Measurements from ENCODE around the gene TTC7B.

TTC7B gene

DNA sequence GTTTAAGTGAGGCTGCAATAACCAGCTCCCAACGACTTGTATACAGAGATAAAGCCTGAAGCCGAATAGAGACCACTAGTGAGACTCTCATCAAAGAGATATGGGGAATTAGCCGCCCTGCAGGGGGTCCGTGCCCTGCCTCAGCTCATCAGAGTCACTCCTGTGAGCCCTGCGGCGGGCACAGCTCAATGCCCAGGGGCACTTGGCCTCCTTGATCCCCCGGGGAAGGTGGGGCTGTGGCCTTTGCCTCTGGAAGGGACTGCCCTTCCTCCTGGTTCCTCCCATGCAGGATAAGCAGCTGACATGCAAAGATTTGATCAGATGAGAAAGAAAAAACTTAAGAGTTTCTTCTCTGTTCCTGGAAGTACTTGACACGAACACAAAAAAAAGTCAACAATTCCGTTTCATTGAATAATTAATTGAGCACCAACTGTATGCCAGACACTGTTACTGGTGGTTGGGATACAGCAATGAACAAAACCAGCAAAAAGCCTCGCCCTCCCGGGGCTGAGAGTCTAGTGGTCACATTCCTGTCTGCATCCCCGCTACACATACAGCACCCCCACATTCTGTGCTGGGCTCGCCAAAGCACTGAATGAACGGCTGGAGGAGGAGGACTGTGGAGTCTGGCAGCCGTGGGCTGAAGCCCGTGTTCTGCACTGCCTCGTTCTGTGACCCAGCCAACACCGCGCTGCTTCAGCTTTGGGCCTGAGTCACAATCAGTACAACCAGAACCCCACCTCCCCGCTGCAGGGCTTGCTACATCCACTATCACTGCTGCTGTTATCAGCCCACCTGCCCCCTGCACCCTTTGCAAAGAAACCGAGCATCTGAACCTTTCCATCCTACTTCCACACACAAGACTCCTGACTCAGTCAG, 10.3 kb downstream of the TTC7B start:
- DNase-seq (ENCODE audit: low read depth): no peak

DNA sequence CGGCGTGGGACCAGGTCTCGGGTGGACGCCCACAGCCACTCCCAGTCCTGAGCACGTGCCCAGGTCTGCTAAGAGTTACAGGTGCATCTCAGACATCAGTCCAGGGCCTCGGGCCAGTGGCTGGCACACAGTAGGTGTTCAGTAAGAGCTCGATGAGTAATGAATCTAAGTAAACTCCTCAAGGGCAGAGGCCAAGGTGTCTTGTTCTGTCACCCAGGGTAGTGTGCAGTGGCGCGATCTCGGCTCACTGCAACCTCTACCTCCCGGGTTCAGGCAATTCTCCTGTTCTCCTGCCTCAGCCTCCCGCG, 11.2 kb downstream of the TTC7B start:
- DNase-seq (ENCODE audit: low read depth): no peak

DNA sequence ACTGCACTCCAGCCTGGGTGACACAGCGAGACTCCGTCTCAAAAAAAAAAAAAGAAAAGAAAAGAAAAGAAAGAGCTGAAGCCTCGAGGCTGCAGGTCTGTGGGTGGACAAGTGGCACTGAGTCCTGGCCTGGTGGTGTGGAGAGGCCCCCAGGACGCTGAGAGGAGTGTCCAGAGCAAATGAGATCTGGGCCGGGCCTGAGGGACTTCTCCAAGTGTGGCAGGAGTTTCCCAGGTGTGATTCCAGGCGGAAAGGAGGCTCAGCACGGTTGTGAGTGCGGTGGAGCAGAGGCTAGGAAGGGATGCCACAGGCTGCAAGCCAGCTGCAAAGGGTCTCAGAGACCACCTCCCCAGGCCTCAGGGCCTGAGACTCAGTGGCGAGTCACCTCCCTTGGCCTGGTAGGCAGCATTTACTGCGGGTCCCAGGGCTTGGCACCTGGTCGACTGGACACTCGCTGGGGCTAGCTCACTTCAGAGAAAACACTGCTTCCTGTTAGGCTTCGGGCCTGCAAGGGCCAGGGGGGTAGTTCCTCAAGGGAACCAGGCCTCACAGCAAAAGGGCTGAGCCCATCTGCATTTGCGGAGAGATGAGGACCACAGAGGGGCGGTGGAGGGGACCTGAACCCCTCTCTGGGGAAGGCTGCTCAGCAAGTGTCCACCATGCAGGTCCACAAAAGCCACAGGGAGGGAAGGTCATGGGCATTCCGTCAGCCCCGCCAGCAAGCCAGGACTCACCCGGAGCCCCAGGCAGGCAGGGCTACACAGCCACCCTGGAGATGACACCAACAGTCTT, 11.7 kb downstream of the TTC7B start:
- no peak for DNase-seq (ENCODE audit: low read depth)

DNA sequence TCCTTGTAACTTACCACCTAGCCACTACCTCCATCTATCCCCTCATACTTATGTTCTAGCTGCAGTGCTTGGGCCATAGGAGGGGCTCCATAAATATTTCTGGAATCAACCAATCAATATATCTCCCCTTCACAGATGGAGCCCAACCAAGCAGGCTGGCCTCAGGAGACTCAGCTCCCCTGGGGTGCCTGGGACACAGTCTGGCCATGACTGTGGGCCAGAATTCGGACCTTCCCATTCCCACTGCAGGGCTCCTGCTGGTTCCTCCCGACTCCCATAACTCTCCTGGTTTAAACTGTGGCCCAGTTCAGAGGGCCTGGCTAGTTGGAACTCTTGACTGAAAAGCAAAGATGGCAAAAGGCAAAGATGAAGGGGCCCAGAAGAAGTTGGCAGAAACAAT, 13.0 kb downstream of the TTC7B start:
- no peak for DNase-seq (ENCODE audit: low read depth)

DNA sequence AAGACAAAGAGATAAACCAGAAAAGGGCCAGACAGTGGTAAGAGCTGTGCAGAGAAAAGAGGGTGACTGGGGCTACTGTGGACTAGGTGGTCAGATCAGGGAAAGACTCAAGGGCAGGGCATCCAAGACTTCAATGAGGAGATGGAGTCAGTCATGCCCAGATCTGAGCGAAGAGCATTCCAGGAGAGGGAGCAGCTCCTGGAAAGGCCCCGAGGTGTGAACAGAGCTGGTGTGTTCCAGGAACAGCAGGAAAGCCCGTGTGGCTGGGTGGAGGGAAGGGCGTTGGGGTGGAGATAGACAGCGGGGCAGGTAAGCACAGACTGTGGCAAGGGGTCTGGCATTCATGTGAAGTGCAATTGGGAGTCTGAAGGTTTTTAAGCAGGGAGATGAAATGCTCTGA, 16.8 kb downstream of the TTC7B start:
- no peak for DNase-seq (ENCODE audit: low read depth)

DNA sequence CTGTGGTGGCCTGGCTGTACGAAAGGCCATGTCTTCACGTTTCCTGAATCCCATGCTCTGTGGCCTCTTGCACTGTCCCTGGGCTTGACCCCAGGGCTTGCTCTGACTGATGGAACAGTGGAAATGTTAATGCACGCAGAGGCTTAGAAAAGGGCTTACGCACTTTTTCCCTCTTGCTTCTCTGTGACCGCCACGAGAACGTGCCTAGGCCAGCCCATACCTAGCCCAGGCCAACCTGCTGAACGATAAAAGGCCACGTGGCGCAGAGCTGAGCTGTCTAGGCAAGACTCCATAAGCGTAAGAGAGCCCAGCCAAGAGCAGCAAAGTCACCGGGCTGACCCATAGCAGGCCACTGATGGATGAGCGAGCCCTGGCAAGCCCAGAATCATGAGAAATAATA, 18.3 kb downstream of the TTC7B start:
- no peak for DNase-seq (ENCODE audit: low read depth)

DNA sequence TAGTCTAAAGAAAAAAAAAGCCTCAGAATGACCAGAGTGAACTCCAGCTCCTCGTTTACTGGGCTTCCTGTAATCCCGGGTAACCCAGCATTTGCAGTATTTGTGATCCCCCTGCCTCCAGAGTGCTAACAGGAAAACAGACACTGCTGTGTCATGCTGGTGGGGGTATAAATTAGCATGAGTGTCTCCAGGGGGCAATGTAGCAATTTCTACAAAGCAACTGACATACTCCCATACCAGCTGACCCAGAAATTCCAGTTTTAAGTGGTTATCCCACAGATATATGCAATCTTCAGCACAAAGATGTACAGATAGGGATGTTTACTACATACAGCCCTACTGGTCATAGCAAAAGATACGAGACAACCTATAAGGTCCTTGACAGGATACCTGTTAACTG, 18.8 kb downstream of the TTC7B start:
- no peak for DNase-seq (ENCODE audit: low read depth)

DNA sequence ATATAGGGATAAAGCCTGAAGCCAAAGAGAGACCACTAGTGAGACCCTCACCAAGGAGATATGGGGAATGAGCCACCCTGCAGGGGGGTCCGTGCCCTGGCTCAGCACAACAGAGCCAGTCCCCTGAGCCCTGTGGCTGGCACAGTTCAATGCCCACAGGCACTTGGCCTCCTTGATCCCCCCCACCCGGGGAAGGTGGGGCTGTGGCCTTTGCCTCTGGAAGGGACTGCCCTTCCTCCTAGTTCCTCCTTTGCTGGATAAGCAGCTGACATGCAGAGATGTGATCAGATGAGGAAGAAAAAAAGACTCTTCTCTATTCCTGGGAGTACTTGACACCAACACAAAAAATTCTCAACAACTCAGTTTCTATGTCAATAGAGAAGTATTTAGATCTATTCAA, 19.9 kb downstream of the TTC7B start:
- DNase-seq (ENCODE audit: low read depth): no peak

DNA sequence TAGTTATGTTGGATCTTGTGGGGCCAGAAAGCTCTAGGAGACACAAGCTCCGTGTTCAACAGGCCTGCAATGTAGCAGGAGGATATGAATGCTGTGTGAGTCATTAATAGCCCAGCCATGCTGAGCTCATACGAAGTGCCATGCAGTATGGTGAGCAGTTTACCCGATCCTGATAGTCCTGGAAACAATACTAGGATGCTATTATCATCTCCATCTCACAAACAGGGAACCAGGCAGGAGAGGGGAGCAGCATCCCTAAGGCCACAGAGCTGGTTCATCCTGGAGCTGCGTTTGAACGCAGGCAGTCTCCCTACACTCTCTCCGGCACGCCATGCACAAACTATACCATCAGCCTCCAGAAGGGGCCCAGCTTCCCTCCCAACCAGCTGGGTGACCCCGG, 20.5 kb downstream of the TTC7B start:
- DNase-seq (ENCODE audit: low read depth): peak; percentile 71

DNA sequence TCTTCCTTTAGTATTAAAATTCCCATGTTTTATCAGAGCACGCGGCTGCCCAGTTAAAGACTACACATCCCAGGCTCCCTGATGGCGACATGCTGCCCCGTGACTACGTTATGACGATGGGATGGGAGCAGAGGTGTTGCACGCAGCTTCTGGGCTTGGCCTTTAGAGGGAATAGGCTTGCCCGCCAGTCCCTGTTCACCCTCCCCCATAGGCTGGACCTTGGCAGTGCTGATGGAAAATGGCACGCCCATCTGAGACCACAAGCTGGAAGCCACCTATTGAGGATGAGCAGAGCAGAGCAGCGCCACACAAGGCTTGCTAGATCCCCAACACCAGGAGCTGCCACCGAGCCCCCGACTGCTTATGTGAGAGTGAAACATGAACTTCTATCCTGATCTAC, 24.7 kb downstream of the TTC7B start:
- no peak for DNase-seq (ENCODE audit: low read depth)

DNA sequence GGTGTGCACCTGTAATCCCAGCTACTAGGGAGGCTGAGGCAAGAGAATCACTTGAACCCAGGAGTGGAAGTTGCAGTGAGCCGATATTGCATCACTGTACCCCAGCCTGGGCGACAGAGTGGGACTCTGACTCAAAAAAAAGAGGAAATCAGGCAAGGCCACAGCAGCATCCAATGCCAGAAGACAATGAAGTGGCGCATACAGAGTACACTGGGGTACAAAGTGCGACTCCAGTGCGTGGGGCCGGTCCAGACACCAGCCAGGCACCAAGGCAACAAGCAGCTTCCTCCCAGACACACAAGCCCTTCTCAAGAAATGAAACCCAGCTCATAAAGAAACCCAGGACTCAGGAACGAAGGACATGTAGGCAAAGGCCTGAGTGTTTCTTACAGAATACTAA, 28.2 kb downstream of the TTC7B start:
- no peak for DNase-seq (ENCODE audit: low read depth)

DNA sequence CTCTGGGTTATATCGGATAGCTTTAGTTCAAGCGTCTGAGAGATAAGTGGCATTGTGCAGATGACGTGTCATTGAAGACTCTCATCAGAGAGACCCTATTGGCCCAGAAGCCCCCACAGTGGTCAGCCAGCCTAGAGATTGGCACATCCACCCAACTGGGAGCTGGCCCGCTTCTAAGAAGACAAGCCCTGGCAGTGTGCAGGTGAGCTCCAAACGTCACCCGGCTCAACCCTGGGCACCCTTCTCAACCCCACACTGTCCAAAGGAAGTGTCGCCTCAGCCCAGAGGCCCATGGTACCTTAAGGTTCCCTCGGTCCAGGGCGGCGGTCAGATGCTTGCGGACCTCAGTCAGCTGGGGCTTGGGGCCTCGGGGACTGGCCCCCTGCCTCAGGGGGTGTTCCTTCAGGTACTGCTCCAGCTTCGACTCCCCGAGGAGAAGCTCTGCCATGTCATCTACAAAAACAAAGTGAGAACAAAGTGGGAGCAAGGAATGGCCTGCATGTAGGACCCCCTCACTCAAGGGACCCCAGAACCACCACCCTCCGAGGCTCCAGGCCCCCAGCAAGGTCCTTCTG, 30.3 kb downstream of the TTC7B start:
- no peak for DNase-seq (ENCODE audit: low read depth)

DNA sequence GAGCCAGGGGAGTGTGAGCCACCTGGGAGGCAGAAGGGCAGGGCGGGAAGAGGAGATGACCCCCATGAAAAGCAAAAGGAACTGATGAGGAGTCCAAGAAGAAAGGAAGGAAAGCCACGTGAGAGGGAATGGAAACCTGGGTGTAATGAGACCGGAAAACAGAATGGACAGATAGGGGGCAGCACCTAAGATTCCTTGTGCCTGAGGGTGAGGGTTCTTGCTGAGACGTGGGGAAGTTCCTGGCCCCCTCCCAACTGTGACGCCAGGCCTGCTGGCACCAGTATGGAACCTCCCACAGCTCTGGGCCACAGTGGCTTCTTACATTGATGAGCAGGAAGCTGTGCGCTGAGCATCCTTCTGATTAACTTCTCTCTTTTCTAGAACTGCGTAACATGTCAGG, 30.8 kb downstream of the TTC7B start:
- no peak for DNase-seq (ENCODE audit: low read depth)

DNA sequence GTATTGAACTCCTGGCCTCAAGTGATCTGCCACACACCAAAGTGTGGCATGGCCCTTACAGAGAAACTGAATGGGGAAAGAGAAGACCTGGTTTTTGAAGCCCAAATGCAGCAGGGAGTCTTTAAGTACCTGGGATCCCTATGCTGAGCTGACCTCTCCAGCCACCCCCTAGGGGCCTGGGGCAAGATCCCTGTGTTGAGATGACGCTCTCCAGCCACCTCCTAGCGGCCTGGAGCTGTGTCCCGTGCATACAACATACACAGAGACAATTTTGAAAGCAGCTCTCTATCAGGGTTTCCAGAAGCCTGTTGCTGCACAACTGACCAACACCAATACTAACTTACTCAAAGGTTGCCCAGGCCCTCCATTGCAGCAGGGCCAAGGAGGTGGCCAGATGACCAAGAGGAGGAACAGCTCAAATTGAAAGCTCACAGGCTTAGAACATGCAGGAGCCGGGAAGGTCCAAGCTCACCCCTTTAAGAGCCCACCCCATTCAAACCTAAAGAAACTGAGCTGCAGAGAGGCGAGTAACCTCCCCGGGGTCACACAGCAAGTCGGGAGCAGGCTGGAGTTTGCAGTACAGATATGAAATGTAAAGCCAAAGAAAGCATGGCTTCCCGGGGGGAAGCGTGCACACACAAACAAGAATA, 31.5 kb downstream of the TTC7B start:
- DNase-seq (ENCODE audit: low read depth): no peak

DNA sequence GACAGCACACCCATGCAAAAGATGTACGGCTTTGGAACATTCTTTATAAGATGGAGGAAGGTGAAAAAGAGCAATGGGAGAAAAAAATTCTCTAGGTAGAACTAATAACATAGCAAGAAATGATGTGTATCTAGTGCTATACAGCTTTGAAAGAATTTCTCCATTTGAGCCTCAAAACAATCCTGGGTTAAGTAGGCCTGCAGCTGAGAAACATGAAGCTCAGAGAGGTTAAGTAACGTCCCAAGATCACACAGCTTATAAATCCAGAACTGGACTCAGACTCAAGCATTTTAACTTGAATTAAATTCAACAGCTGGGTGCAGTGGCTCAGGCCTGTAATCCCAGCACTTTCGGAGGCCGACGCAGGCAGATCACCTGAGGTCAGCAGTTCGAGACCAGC, 32.9 kb downstream of the TTC7B start:
- DNase-seq (ENCODE audit: low read depth): no peak

DNA sequence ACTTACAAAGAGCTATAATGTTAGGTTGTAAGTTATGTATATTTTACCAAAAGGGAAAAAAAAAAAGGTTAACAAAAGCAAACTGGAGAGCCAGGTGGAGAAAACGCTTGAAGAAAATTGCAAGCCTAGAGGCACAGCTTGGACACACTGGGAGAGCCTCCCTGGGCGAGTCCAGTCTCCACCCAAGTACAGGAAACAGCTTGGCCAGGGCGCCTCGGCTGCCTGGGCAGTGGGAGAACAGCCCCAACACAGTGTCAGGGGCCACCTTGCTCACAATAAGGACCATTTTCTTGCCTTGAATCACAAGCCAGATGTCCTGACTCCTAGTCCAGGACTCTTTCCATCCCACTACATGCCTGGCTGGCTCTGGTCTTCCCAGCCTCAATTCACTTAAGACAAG, 33.3 kb downstream of the TTC7B start:
- DNase-seq (ENCODE audit: low read depth): no peak

DNA sequence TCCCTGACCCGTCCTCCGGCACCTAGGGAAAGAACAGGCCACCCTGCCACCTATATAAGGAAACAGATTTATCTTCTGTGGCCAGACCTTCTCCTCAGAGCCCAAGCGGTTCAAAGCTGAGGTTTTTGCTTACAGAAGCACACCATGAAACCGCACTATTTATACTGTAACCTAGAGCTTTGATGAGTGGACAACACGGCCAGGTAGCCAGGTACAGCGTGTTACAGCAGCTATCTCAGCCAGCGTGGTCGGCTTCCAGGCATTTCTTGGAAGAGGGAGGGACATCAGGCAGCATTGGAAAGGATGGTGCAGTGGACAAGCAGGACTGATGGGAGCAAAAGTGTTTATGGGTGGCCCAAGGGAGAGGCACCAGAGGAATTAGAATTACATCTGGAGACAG, 34.4 kb downstream of the TTC7B start:
- DNase-seq (ENCODE audit: low read depth): no peak

DNA sequence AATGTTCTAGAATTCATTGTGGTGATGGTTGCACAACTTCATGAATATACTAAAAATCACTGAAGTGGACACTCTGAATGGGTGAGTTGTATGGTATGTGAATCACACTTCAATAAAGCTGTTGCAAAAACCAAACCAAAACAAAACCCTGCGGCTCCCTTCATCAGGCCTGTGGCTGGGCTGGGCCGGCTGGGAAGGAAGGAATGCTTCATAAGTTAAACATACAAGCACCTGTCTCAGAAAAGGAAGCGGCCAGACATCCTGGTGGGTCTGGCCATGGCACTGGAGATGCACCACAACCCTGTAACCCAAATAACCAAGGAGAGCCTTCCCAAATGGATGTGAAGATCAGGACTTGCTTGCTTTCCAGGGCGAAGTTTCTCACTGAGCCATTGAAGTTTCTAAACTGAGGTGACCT, 34.9 kb downstream of the TTC7B start:
- peak; percentile 74 for DNase-seq (ENCODE audit: low read depth)

DNA sequence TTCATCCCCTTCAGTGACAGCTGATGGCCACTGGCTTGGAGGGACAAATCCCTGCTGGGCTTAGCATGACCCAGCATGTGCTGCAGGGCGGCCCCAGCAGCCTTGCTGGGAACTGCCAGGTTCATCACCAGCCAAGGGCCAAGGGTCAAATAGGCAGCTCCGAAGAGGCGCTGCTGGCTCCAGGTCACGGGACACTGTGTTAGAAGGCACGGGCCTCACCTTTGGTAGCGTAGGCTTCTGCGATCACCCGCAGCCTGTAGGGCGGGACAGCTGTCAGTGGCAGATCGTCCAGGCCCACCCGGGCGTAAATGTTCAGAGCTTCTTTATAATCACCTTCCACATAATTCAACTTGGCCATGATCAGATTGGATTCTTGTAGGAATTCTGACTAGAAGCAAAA, 35.7 kb downstream of the TTC7B start:
- DNase-seq (ENCODE audit: low read depth): no peak

DNA sequence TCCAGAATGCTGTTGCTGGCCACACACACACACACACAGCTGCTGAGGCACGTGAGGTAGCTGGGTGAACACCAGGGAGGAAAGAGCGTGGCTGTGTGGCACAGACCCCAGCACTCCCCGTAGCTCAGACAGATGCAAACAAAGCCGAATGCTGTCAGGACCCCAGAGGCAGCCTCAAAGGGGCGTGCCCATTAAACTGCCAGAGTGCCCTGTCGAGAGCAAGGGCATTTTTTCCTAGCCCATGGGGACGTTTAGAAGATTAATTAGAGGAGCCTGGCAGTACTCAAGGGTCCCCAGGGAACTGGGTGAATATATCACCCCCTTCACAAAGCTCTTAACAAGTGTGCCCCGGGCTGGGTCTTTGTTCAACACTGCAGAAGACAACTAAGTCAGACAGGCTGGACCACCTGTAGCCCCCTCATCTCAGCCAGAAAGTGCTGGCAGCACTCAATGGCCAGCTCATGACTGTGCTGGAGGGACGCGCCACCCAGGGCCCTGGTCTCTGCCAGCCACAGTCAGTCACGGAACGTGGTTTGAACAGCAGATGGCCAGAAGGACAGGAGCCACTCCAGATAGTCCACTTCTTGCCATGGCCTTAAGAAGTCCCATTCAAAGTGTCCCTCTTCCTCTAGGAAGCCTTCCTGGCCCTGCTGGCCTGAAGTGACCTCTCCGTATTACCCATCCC, 37.5 kb downstream of the TTC7B start:
- DNase-seq (ENCODE audit: low read depth): no peak

DNA sequence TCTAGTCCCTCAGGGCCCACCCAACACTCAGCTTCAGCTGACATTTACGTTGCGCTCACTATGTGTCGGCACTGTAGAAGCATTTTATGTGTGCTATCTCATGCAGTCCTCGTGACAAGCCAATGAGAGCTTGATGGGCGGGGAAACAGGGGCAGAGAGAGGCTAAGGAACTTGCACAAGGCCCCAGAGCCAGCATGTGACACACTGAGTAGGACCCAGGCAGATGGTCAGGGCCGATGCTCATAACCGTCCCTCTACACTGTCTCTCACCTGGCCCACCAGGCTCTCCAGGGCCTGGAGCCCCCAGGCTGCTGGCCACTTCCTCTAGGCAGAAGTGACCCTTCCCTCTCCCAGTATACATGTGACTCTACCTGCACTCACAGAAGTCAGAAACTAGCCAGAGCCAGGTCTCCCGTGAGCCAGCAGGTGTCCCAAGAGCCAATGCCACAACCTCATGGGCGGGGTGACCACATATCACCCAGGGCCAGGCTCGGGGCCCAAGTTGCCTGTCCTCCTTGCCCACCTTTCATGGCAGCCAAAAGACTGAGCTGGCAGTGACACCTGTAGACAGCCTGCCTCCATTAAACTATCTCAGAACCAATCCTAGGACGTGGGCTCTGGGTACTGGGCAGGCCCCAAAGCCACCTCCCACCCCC, 38.3 kb downstream of the TTC7B start:
- no peak for DNase-seq (ENCODE audit: low read depth)

DNA sequence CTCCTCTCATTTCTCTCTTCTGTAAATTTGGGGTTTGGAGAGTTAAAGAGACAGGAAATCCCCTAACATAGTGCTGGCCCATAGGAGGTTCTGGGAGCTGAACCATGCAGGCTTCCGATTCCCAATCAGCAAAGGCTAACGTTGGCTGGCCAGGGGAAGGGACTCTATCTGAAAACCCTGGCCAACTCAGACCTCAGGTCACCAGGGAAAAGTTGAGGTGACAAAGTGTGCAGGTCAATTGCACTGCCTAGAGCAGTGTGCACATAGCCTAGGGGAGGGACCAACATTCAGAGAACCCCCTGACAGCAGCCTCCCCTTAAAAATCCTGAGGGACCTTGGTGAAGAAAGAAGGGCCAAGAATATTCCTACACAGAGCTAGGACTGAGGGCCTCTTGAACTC, 38.9 kb downstream of the TTC7B start:
- no peak for DNase-seq (ENCODE audit: low read depth)
